ENCODE results near the gene IL1RN. TPM values are rescaled to one million over a fixed set of nuclear protein-coding genes. Genes with fewer than 3 reads are reported as not detected.
A peak's percentile ranks its signal among the peaks of the same experiment; 100 is the strongest.

Gene IL1RN
- total and polyA plus RNA-seq, 2 of the 8 experiments (the other 6 are each of a cell fraction or from before 2014, with no cell fraction given), result not detected

DNA sequence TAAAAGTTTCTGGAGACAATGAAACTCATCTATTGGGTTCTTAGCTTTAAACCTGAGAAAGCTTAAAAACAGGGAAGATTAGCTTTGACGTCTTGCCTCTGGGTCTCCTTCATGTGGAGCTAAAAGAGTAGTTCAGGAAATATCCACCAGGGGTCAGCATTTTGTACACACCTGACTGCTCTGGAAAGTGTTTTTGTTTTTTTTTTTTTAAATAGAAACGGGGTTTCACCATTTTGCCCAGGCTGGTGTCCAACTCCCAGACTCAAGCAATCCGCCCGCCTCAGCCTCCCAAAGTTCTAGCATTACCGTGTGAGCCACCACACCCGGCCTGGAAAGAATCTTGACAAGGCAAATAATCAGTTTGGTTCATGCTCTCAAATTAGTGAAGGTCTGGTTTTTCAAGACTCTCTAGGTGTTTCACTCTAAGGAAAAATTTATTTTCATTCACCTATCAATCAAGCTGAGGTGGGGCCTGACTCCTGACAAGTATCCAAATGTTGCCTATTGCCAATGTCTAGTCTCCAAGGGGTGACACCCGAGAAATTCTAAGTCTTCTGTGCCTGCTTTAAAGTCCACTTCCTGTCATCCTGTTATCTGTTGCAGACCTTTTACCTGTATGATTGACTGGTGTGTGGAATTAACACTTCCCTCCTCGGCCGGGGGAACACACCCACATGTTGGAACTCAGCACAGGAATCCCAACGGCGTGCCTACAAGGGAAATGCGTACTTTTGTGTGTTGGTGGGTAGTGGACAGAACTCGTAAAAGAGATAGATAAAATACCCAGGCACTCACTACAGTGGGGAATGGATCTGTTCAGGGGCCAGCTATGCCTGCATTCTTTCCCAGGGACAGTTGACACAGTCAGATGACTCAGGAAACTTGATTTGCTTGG is 11.3 kb downstream of the IL1RN start:
- no peak for FAIRE-seq
- no peaks in the 10 kb centered on the region for H3K23me2 ChIP-seq (ENCODE audit: low read depth, low read length)
- H2BK15ac ChIP-seq (ENCODE audit: low read length), result no peak overlapping the region
- ChIA-PET POLR2A (ENCODE audit: partially characterized antibody) (no interaction called here), CTCF (ENCODE audit: partially characterized antibody) (interaction anchor here (0.6 to 12.3 kb wide), 38 partner anchors 9 to 553 kb away, joined by 3 to 253 read pairs (median 6); partner anchors contain the start of gene PSD4)
- H4K91ac ChIP-seq (replicated peaks; ENCODE audit: insufficient read length, low read length), result no peak overlapping the region
- H3K4me3 ChIP-seq (ENCODE audit: extremely low read depth in 1 of 4, insufficient read depth in 2 of 4, low read depth in 3 of 4, low read length in 4 of 4), result no peak overlapping the region
- H3K4me2 ChIP-seq (ENCODE audit: insufficient read depth in 1 of 2, low read depth in 2 of 2, low read length in 2 of 2), result no peak overlapping the region
- H2AFZ ChIP-seq (ENCODE audit: low read length), result peak overlapping the region; percentile 83; the same call in 1 of the 2 replicates
- H2BK12ac ChIP-seq (ENCODE audit: low read depth, low read length), result no peak overlapping the region
- H3K4me1 ChIP-seq (replicated peaks in 1 of 4; ENCODE audit: control insufficient read depth in 3 of 4, insufficient read depth in 4 of 4, low read length in 3 of 4), result no peaks in the 10 kb centered on the region
- H3K18ac ChIP-seq (ENCODE audit: extremely low read depth, low read length), result no peak overlapping the region
- no peak overlapping the region for H3K4ac ChIP-seq (replicated peaks; ENCODE audit: insufficient read length, low read depth, low read length)
- WGBS, 2 experiments (ENCODE audit: extremely low coverage in 1 of 2, insufficient coverage in 1 of 2, insufficient read length in 1 of 2, insufficient replicate concordance in 2 of 2, low coverage in 1 of 2, low lambda C conversion rate in 2 of 2, missing lambda C conversion rate in 1 of 2), result 67% methylated on average over 13 of the region's 13 CpGs; no CpG with 5 or more reads in 1 of the 2 experiments
- H3K23ac ChIP-seq (ENCODE audit: insufficient read length), result no peak overlapping the region
- H3K14ac ChIP-seq (ENCODE audit: insufficient read length), result no peak overlapping the region
- no peak overlapping the region for H3K9ac ChIP-seq (replicated peaks in 1 of 4; ENCODE audit: extremely low read depth in 1 of 4, low read depth in 3 of 4, low read length in 3 of 4)
- no peaks in the 10 kb centered on the region for H4K20me1 ChIP-seq (replicated peaks in 1 of 2; ENCODE audit: control insufficient read depth in 1 of 2, insufficient read depth in 2 of 2, low read length in 2 of 2)
- no peak overlapping the region for H2BK20ac ChIP-seq (ENCODE audit: low read length)
- no peak overlapping the region for H3K27ac ChIP-seq (ENCODE audit: low read depth, low read length)
- no peaks in the 10 kb centered on the region for H3K27me3 ChIP-seq (replicated peaks in 1 of 4; ENCODE audit: control insufficient read depth in 3 of 4, extremely low read depth in 1 of 4, insufficient read depth in 3 of 4, low read length in 3 of 4)
- no peak overlapping the region for H2AK5ac ChIP-seq (ENCODE audit: low read depth, low read length)
- no peak overlapping the region for H4K8ac ChIP-seq (ENCODE audit: extremely low read depth, insufficient read depth, low read length)
- DNase-seq (ENCODE audit: low read depth in 1 of 2, low spot score in 2 of 2), result peak in 1 of 2 experiments; percentile 48
- no peaks in the 10 kb centered on the region for H3K79me2 ChIP-seq (ENCODE audit: control insufficient read depth in 1 of 2, insufficient read depth in 2 of 2, low read length in 2 of 2)
- H4K5ac ChIP-seq (ENCODE audit: insufficient read length, low read depth, low read length), result no peak overlapping the region
- no peaks in the 10 kb centered on the region for H3K36me3 ChIP-seq (ENCODE audit: control insufficient read depth in 2 of 4, insufficient read depth in 4 of 4, low read length in 3 of 4)
- no peaks in the 10 kb centered on the region for H3K9me3 ChIP-seq (ENCODE audit: insufficient read depth in 2 of 2, low read depth in 1 of 2, low read length in 1 of 2)
- no peak overlapping the region for H2BK5ac ChIP-seq (ENCODE audit: low read depth, low read length)
- no peaks in the 10 kb centered on the region for H3K79me1 ChIP-seq (ENCODE audit: low read depth, low read length)
- H3K56ac ChIP-seq (replicated peaks; ENCODE audit: insufficient read length, low read depth, low read length), result no peak overlapping the region
- H2BK120ac ChIP-seq (replicated peaks; ENCODE audit: low read depth, low read length), result no peak overlapping the region
- TF ChIP-seq BCL11A (IDR thresholded peaks at IDR 0.05; ENCODE audit: low read depth in 2 of 2, low read length in 2 of 2), result no peak
- TF ChIP-seq RAD21 (IDR thresholded peaks at IDR 0.05 in 1 of 2, conservative IDR thresholded peaks at IDR 0.05 in 1 of 2; ENCODE audit: low read depth in 2 of 2, low read length in 2 of 2), result peak; percentile 49 to 64
- no peak for TF ChIP-seq TEAD4 (IDR thresholded peaks at IDR 0.05; ENCODE audit: low read depth, low read length)
- TF ChIP-seq, protein P1, sequence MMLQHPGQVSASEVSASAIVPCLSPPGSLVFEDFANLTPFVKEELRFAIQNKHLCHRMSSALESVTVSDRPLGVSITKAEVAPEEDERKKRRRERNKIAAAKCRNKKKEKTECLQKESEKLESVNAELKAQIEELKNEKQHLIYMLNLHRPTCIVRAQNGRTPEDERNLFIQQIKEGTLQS (IDR thresholded peaks at IDR 0.05; ENCODE audit: insufficient read depth, low read depth, low read length), result no peak
- no peak for TF ChIP-seq CBX8 (IDR thresholded peaks at IDR 0.05; ENCODE audit: borderline replicate concordance, low read depth, low read length)
- no peak for TF ChIP-seq CEBPB (IDR thresholded peaks at IDR 0.05; ENCODE audit: low read depth, low read length)
- no peak for TF ChIP-seq SUZ12 (IDR thresholded peaks at IDR 0.05; ENCODE audit: low read length)
- TF ChIP-seq, protein P2, sequence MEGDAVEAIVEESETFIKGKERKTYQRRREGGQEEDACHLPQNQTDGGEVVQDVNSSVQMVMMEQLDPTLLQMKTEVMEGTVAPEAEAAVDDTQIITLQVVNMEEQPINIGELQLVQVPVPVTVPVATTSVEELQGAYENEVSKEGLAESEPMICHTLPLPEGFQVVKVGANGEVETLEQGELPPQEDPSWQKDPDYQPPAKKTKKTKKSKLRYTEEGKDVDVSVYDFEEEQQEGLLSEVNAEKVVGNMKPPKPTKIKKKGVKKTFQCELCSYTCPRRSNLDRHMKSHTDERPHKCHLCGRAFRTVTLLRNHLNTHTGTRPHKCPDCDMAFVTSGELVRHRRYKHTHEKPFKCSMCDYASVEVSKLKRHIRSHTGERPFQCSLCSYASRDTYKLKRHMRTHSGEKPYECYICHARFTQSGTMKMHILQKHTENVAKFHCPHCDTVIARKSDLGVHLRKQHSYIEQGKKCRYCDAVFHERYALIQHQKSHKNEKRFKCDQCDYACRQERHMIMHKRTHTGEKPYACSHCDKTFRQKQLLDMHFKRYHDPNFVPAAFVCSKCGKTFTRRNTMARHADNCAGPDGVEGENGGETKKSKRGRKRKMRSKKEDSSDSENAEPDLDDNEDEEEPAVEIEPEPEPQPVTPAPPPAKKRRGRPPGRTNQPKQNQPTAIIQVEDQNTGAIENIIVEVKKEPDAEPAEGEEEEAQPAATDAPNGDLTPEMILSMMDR (IDR thresholded peaks at IDR 0.05; ENCODE audit: control extremely low read depth in 1 of 3, insufficient read depth in 1 of 3, low read depth in 1 of 3, low read length in 3 of 3), result peak in 2 of 3 experiments; percentile 62 to 73; a peak in 3 of 4 replicates

Measured in H1 (cell line).